GM12878 (cell line): ENCODE measurements around the gene FOXK2. TPM values are rescaled to one million over a fixed set of nuclear protein-coding genes. Genes with fewer than 3 reads are reported as not detected.

Source experiments
- ATAC-seq: fragments of 200-7000 bp; cut with Tn5 transposase; 3 replicates; pipeline ENCODE4 v1.9.1; 2020; ENCODE audit warnings: mild to moderate bottlenecking, moderate library complexity
- BruUV-seq: library from RNA; stranded (reverse); fragments of 400-500 nt; replicated peaks from 2 replicates; lab custom pipeline; 2021; lab: Mats Ljungman, UMichigan
- CTCF ChIA-PET: fragments of 300-600 bp; sonication (Branson Sonifier 250); formaldehyde crosslinking; extraction: SDS; loops from one replicate; lab custom pipeline; 2021; ENCODE audit warnings: inconsistent platforms; lab: Yijun Ruan, JAX
- POLR2A ChIA-PET: fragments of 350-600 bp; formaldehyde crosslinking; extraction: SDS; loops from one replicate; lab custom pipeline; 2021; ENCODE audit warnings: inconsistent platforms; lab: Charles Lee
- RAD21 ChIA-PET: fragments of 300-600 bp; sonication (Branson Sonifier 250); formaldehyde crosslinking; loops from one replicate; lab custom pipeline; 2023; ENCODE audit warnings: antibody characterized with exemption; ENCODE audit not compliant: unreplicated experiment; lab: Charles Lee
- SMC1A ChIA-PET: fragments of 300-600 bp; sonication (Branson Sonifier 250); formaldehyde crosslinking; loops from one replicate; lab custom pipeline; 2023; ENCODE audit not compliant: unreplicated experiment, uncharacterized antibody; lab: Charles Lee
- DNase-seq: peaks from one replicate; pipeline ENCODE4 v3.0.0-alpha.2; 2011; ENCODE audit warnings: low read depth, low spot score
- FAIRE-seq: peaks from 3 replicates; lab custom pipeline; 2011; peaks lifted over from hg19 to GRCh38; lab: Jason Lieb, UNC
- H2AFZ ChIP-seq: 2 replicates; pipeline ENCODE4 v1.6.0; 2011; ENCODE audit warnings: low read depth, low read length, control low read depth; ENCODE audit not compliant: control insufficient read depth
- H3K27ac ChIP-seq: 2 replicates; pipeline ENCODE4 v1.5.1; 2011; ENCODE audit warnings: control low read depth; ENCODE audit not compliant: control insufficient read depth, insufficient read depth
- H3K27me3 ChIP-seq, 2 experiments: replicated peaks in 1 of 2; 2 replicates each; pipeline versions ENCODE4 v1.6.0 to v1.6.1; 2011; ENCODE audit warnings: low read length in 1 of 2; ENCODE audit not compliant: control insufficient read depth in 2 of 2, insufficient read depth in 2 of 2
- H3K36me3 ChIP-seq, 2 experiments: 2 replicates each; pipeline ENCODE4 v1.5.1; 2011; ENCODE audit warnings: low read length in 1 of 2; ENCODE audit not compliant: control insufficient read depth in 2 of 2, insufficient read depth in 2 of 2
- H3K4me1 ChIP-seq: 2 replicates; pipeline ENCODE4 v1.6.1; 2011; ENCODE audit warnings: mild to moderate bottlenecking, low read length, moderate library complexity, mixed read lengths; ENCODE audit not compliant: control insufficient read depth, insufficient read depth
- H3K4me2 ChIP-seq: 2 replicates; pipeline ENCODE4 v1.6.0; 2011; ENCODE audit warnings: control low read depth; ENCODE audit not compliant: control insufficient read depth, insufficient read depth
- H3K4me3 ChIP-seq: fragments of 200-600 bp; sonication (generic); 2 replicates; pipeline ENCODE4 v1.5.1; 2016
- H3K79me2 ChIP-seq: 2 replicates; pipeline ENCODE4 v1.6.0; 2011; ENCODE audit warnings: low read length; ENCODE audit not compliant: control insufficient read depth, insufficient read depth
- H3K9ac ChIP-seq: 2 replicates; pipeline ENCODE4 v1.8.0; 2011; ENCODE audit warnings: low read length, control low read depth, mixed read lengths; ENCODE audit not compliant: control insufficient read depth, insufficient read depth
- H3K9me3 ChIP-seq: replicated peaks from 3 replicates; pipeline ENCODE4 v1.5.1; 2011; ENCODE audit warnings: mild to moderate bottlenecking, low read length; ENCODE audit not compliant: control insufficient read depth, insufficient read depth
- H4K20me1 ChIP-seq: 2 replicates; pipeline ENCODE4 v1.6.0; 2011; ENCODE audit not compliant: control insufficient read depth, insufficient read depth
- CHD2 ChIP-seq: IDR thresholded peaks from 2 replicates; pipeline ENCODE4 v1.6.1; 2011; ENCODE audit warnings: low read depth, low read length, improper control_type of control experiment, borderline replicate concordance
- KDM1A ChIP-seq: fragments of 200-600 bp; sonication (generic); IDR thresholded peaks from 2 replicates; pipeline ENCODE4 v1.6.1; 2016; ENCODE audit warnings: borderline replicate concordance
- MTA2 ChIP-seq: fragments of 450-650 bp; IDR thresholded peaks from 2 replicates; pipeline ENCODE4 v1.6.1; 2016; ENCODE audit warnings: low read depth, mild to moderate bottlenecking, moderate library complexity
- MTA3 ChIP-seq: IDR thresholded peaks from 2 replicates; pipeline ENCODE4 v1.6.1; 2012; ENCODE audit warnings: low read length, inconsistent platforms, borderline replicate concordance
- PAX5 ChIP-seq: IDR thresholded peaks from 2 replicates; pipeline ENCODE4 v1.6.1; 2011; ENCODE audit warnings: low read depth, low read length, borderline replicate concordance
- SPI1 ChIP-seq: IDR thresholded peaks from 2 replicates; pipeline ENCODE4 v1.6.1; 2011; ENCODE audit warnings: low read depth, mild to moderate bottlenecking, low read length, moderate library complexity, borderline replicate concordance; ENCODE audit not compliant: insufficient read depth
- WGBS: methylation state at CpG from one replicate; pipeline ENCODE4 v1.1.6; 2016; ENCODE audit warnings: low lambda C conversion rate; ENCODE audit not compliant: insufficient replicate concordance, insufficient coverage; ENCODE audit errors: missing lambda C conversion rate; 5-methylcytosine and 5-hydroxymethylcytosine counted together
- in situ Hi-C: fragments of 300-500 bp; cut with MboI; formaldehyde crosslinking; loops from 9 replicates; pipeline ENCODE4 v1.14.3; 2018; ENCODE audit warnings: mixed read lengths
- intact Hi-C: fragments of 100-400 bp; cut with micrococcal nuclease; formaldehyde crosslinking; loops from one replicate; pipeline ENCODE4 v1.14.2; 2022; ENCODE audit not compliant: unreplicated experiment
- polyA plus RNA-seq, 11 experiments: library from polyadenylated mRNA; depleted of rRNA in 4 of 11; unstranded in 6 of 11; stranded (reverse) in 5 of 11; fragments of >200 nt; fragmentation: Nextera tagmentation in 4 of 11; fragmentation: Illumina TruSeq in 1 of 11; extraction: Ambion mirVana in 4 of 11; extraction: Trizol in 1 of 11; gene quantifications; 1 replicate in 1 of 11; 2 replicates in 10 of 11; pipeline versions ENCODE4 v1.2.1 to v1.2.3, GENCODE V29; 2011 to 2016; ENCODE audit warnings: inconsistent platforms in 2 of 11, missing spikeins in 2 of 11, low read depth in 1 of 11
- total RNA-seq, 4 experiments: library from RNA; depleted of rRNA in 3 of 4; stranded (reverse); fragments of >200 nt in 3 of 4; fragmentation: Illumina TruSeq in 1 of 4; extraction: Trizol in 1 of 4; gene quantifications; 2 replicates each; pipeline versions ENCODE4 v1.2.1 to v1.2.3, GENCODE V29; 2013 to 2021
- TF ChIP-seq, protein P1 (sequence below): IDR thresholded peaks from 2 replicates; pipeline ENCODE4 v1.6.1; 2012; ENCODE audit warnings: low read length, inconsistent platforms
- TF ChIP-seq, protein P2 (sequence below): IDR thresholded peaks from 2 replicates; pipeline ENCODE4 v1.6.1; 2012; ENCODE audit warnings: mild to moderate bottlenecking, low read depth, low read length
- TF ChIP-seq, protein P3 (sequence below): fragments of 450-650 bp; IDR thresholded peaks from 2 replicates; pipeline ENCODE4 v1.6.1; 2017; ENCODE audit warnings: low read depth, mild to moderate bottlenecking, moderate library complexity
- TF ChIP-seq, protein P4 (sequence below): fragments of 450-650 bp; IDR thresholded peaks from 2 replicates; pipeline ENCODE4 v1.6.1; 2017; ENCODE audit warnings: mild to moderate bottlenecking, moderate library complexity
- TF ChIP-seq, protein P5 (sequence below): IDR thresholded peaks from 2 replicates; pipeline ENCODE4 v1.6.1; 2012; ENCODE audit warnings: low read depth, low read length, improper control_type of control experiment

Gene FOXK2
- total and polyA plus RNA-seq, 10 of the 15 experiments (the other 5 are each of a cell fraction or from before 2014, with no cell fraction given) = 2.4 to 56.8 (median 34.4) TPM

DNA sequence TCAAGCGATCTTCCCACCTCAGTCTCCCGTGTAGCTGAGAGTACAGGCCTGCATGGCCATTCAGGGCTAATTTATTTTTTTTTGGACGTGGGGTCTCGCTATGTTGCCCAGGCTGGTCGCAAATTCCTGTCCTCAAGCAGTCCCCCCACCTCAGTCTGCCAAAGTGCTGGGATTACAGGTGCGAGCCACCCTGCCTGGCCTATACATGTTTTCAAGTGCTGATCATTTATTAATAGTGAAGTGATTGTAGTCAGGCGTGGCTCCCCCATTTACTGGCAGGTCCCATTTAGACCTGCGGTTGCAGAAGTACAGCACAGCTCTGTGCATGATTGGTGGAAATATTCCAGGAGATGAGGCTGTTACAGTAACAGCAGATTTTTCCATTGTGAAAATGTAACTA, 8.4 kb downstream of the FOXK2 start:
- ChIA-PET SMC1A (interaction anchor here (1.1 to 3.4 kb wide), 4 partner anchors 8 to 24 kb away, joined by 3 to 17 read pairs (median 3); no protein-coding TSS in a partner anchor), POLR2A (interaction anchor here (0.9 to 3.1 kb wide), 4 partner anchors 8 to 157 kb away, joined by 3 to 15 read pairs (median 4); partner anchors contain the start of gene FOXK2), CTCF (interaction anchor here (1.0 to 3.3 kb wide), 5 partner anchors 9 to 32 kb away, joined by 3 to 19 read pairs (median 6); no protein-coding TSS in a partner anchor), RAD21 (interaction anchor here (0.6 to 1.8 kb wide), 2 partner anchors 9 to 23 kb away, joined by 3 to 5 read pairs; no protein-coding TSS in a partner anchor)
- Histone ChIP-seq H3K27ac (no peak overlapping the region), H3K79me2 (peaks cover 89% of the 10 kb centered on the region), H3K9me3 (no peaks in the 10 kb centered on the region), H3K27me3 (no peaks in the 10 kb centered on the region), H3K4me3 (no peak overlapping the region), H3K36me3 (peaks cover 0 to 12% of the 10 kb centered on the region in 2 experiments; a peak in 2 of 4 replicates), H3K9ac (no peak overlapping the region), H3K4me1 (peaks cover 22% of the 10 kb centered on the region), H4K20me1 (peaks cover 10% of the 10 kb centered on the region), H2AFZ (no peak overlapping the region), H3K4me2 (no peak overlapping the region)
- WGBS = 82% methylated on average over 8 of the region's 8 CpGs
- DNase-seq (no peak), FAIRE-seq (no peak), ATAC-seq (no peak)
- intact Hi-C loops (no loop called here), in situ Hi-C loops (no loop called here)
- BruUV-seq = no TSS peak
- no peak for TF ChIP-seq MTA3
- no peak for TF ChIP-seq SPI1
- TF ChIP-seq, protein P1, sequence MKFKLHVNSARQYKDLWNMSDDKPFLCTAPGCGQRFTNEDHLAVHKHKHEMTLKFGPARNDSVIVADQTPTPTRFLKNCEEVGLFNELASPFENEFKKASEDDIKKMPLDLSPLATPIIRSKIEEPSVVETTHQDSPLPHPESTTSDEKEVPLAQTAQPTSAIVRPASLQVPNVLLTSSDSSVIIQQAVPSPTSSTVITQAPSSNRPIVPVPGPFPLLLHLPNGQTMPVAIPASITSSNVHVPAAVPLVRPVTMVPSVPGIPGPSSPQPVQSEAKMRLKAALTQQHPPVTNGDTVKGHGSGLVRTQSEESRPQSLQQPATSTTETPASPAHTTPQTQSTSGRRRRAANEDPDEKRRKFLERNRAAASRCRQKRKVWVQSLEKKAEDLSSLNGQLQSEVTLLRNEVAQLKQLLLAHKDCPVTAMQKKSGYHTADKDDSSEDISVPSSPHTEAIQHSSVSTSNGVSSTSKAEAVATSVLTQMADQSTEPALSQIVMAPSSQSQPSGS = no peak
- TF ChIP-seq, protein P2, sequence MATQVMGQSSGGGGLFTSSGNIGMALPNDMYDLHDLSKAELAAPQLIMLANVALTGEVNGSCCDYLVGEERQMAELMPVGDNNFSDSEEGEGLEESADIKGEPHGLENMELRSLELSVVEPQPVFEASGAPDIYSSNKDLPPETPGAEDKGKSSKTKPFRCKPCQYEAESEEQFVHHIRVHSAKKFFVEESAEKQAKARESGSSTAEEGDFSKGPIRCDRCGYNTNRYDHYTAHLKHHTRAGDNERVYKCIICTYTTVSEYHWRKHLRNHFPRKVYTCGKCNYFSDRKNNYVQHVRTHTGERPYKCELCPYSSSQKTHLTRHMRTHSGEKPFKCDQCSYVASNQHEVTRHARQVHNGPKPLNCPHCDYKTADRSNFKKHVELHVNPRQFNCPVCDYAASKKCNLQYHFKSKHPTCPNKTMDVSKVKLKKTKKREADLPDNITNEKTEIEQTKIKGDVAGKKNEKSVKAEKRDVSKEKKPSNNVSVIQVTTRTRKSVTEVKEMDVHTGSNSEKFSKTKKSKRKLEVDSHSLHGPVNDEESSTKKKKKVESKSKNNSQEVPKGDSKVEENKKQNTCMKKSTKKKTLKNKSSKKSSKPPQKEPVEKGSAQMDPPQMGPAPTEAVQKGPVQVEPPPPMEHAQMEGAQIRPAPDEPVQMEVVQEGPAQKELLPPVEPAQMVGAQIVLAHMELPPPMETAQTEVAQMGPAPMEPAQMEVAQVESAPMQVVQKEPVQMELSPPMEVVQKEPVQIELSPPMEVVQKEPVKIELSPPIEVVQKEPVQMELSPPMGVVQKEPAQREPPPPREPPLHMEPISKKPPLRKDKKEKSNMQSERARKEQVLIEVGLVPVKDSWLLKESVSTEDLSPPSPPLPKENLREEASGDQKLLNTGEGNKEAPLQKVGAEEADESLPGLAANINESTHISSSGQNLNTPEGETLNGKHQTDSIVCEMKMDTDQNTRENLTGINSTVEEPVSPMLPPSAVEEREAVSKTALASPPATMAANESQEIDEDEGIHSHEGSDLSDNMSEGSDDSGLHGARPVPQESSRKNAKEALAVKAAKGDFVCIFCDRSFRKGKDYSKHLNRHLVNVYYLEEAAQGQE = no peak
- no peak for TF ChIP-seq KDM1A
- TF ChIP-seq MTA2 = no peak
- TF ChIP-seq, protein P3, sequence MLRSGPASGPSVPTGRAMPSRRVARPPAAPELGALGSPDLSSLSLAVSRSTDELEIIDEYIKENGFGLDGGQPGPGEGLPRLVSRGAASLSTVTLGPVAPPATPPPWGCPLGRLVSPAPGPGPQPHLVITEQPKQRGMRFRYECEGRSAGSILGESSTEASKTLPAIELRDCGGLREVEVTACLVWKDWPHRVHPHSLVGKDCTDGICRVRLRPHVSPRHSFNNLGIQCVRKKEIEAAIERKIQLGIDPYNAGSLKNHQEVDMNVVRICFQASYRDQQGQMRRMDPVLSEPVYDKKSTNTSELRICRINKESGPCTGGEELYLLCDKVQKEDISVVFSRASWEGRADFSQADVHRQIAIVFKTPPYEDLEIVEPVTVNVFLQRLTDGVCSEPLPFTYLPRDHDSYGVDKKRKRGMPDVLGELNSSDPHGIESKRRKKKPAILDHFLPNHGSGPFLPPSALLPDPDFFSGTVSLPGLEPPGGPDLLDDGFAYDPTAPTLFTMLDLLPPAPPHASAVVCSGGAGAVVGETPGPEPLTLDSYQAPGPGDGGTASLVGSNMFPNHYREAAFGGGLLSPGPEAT = no peak
- no peak for TF ChIP-seq CHD2
- TF ChIP-seq, protein P4, sequence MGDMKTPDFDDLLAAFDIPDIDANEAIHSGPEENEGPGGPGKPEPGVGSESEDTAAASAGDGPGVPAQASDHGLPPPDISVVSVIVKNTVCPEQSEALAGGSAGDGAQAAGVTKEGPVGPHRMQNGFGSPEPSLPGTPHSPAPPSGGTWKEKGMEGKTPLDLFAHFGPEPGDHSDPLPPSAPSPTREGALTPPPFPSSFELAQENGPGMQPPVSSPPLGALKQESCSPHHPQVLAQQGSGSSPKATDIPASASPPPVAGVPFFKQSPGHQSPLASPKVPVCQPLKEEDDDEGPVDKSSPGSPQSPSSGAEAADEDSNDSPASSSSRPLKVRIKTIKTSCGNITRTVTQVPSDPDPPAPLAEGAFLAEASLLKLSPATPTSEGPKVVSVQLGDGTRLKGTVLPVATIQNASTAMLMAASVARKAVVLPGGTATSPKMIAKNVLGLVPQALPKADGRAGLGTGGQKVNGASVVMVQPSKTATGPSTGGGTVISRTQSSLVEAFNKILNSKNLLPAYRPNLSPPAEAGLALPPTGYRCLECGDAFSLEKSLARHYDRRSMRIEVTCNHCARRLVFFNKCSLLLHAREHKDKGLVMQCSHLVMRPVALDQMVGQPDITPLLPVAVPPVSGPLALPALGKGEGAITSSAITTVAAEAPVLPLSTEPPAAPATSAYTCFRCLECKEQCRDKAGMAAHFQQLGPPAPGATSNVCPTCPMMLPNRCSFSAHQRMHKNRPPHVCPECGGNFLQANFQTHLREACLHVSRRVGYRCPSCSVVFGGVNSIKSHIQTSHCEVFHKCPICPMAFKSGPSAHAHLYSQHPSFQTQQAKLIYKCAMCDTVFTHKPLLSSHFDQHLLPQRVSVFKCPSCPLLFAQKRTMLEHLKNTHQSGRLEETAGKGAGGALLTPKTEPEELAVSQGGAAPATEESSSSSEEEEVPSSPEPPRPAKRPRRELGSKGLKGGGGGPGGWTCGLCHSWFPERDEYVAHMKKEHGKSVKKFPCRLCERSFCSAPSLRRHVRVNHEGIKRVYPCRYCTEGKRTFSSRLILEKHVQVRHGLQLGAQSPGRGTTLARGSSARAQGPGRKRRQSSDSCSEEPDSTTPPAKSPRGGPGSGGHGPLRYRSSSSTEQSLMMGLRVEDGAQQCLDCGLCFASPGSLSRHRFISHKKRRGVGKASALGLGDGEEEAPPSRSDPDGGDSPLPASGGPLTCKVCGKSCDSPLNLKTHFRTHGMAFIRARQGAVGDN = no peak
- TF ChIP-seq, protein P5, sequence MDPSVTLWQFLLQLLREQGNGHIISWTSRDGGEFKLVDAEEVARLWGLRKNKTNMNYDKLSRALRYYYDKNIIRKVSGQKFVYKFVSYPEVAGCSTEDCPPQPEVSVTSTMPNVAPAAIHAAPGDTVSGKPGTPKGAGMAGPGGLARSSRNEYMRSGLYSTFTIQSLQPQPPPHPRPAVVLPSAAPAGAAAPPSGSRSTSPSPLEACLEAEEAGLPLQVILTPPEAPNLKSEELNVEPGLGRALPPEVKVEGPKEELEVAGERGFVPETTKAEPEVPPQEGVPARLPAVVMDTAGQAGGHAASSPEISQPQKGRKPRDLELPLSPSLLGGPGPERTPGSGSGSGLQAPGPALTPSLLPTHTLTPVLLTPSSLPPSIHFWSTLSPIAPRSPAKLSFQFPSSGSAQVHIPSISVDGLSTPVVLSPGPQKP = no peak
- TF ChIP-seq PAX5 = no peak
